Measurements from ENCODE around the gene BAZ2B.

Gene BAZ2B

GRCh38 chr2:159640176-159640575 lies 23.8 kb upstream of the BAZ2B start:
- Histone ChIP-seq H3K4me2 (ENCODE audit: low read depth, low read length, poor library complexity, severe bottlenecking) (no peak overlapping the region), H3K9me3 (ENCODE audit: insufficient read depth, low read depth, low read length) (no peaks in the 10 kb centered on the region), H3K4me3 (ENCODE audit: low read length, poor library complexity, severe bottlenecking) (no peak overlapping the region), H3K27me3 (ENCODE audit: insufficient read depth, low read length, poor library complexity, severe bottlenecking) (no peaks in the 10 kb centered on the region), H3K9me2 (replicated peaks; ENCODE audit: low read depth, low read length) (no peaks in the 10 kb centered on the region), H2AFZ (ENCODE audit: low read length) (no peak overlapping the region), H3K4me1 (ENCODE audit: insufficient read depth, low read length, poor library complexity, severe bottlenecking) (no peaks in the 10 kb centered on the region), H3F3A (ENCODE audit: low read depth) (no peaks in the 10 kb centered on the region), H3K9ac (ENCODE audit: low read depth, low read length, poor library complexity, severe bottlenecking) (no peak overlapping the region), H3K36me3 (ENCODE audit: insufficient read depth, low read length) (no peaks in the 10 kb centered on the region), H3K79me2 (ENCODE audit: insufficient read depth, low read length) (no peaks in the 10 kb centered on the region), H4K20me1 (ENCODE audit: insufficient read depth, low read length, poor library complexity, severe bottlenecking) (no peaks in the 10 kb centered on the region)
- TF ChIP-seq CTCF (conservative IDR thresholded peaks at IDR 0.05; ENCODE audit: low read length) = no peak
- TF ChIP-seq EZH2phosphoT487 (IDR thresholded peaks at IDR 0.05; ENCODE audit: borderline replicate concordance) = no peak

GRCh38 chr2:159639712-159640111 lies 23.4 kb upstream of the BAZ2B start:
- TF ChIP-seq CTCF (conservative IDR thresholded peaks at IDR 0.05; ENCODE audit: low read length) = no peak
- no peak for TF ChIP-seq EZH2phosphoT487 (IDR thresholded peaks at IDR 0.05; ENCODE audit: borderline replicate concordance)
- Histone ChIP-seq H3K4me3 (ENCODE audit: low read length, poor library complexity, severe bottlenecking) (no peak overlapping the region), H3K4me1 (ENCODE audit: insufficient read depth, low read length, poor library complexity, severe bottlenecking) (no peaks in the 10 kb centered on the region)

GRCh38 chr2:159639071-159639470 lies 22.7 kb upstream of the BAZ2B start:
- Histone ChIP-seq H2AFZ (ENCODE audit: low read length) (no peak overlapping the region), H3K9me2 (replicated peaks; ENCODE audit: low read depth, low read length) (no peaks in the 10 kb centered on the region), H3K9ac (ENCODE audit: low read depth, low read length, poor library complexity, severe bottlenecking) (no peak overlapping the region), H3K36me3 (ENCODE audit: insufficient read depth, low read length) (no peaks in the 10 kb centered on the region), H3K4me3 (ENCODE audit: low read length, poor library complexity, severe bottlenecking) (no peak overlapping the region), H3K9me3 (ENCODE audit: insufficient read depth, low read depth, low read length) (no peaks in the 10 kb centered on the region), H3K27me3 (ENCODE audit: insufficient read depth, low read length, poor library complexity, severe bottlenecking) (no peaks in the 10 kb centered on the region), H3K79me2 (ENCODE audit: insufficient read depth, low read length) (no peaks in the 10 kb centered on the region), H3K4me1 (ENCODE audit: insufficient read depth, low read length, poor library complexity, severe bottlenecking) (no peaks in the 10 kb centered on the region), H3K4me2 (ENCODE audit: low read depth, low read length, poor library complexity, severe bottlenecking) (no peak overlapping the region), H4K20me1 (ENCODE audit: insufficient read depth, low read length, poor library complexity, severe bottlenecking) (no peaks in the 10 kb centered on the region), H3F3A (ENCODE audit: low read depth) (no peaks in the 10 kb centered on the region)
- TF ChIP-seq EZH2phosphoT487 (IDR thresholded peaks at IDR 0.05; ENCODE audit: borderline replicate concordance) (no peak), CTCF (conservative IDR thresholded peaks at IDR 0.05; ENCODE audit: low read length) (no peak)

More at GRCh38 chr2:159639712-159640111, 23.4 kb upstream of the BAZ2B start:
- H3F3A ChIP-seq (ENCODE audit: low read depth) = no peaks in the 10 kb centered on the region
- H4K20me1 ChIP-seq (ENCODE audit: insufficient read depth, low read length, poor library complexity, severe bottlenecking) = no peaks in the 10 kb centered on the region
- H3K27me3 ChIP-seq (ENCODE audit: insufficient read depth, low read length, poor library complexity, severe bottlenecking) = no peaks in the 10 kb centered on the region
- no peaks in the 10 kb centered on the region for H3K9me2 ChIP-seq (replicated peaks; ENCODE audit: low read depth, low read length)
- no peak overlapping the region for H2AFZ ChIP-seq (ENCODE audit: low read length)
- H3K9me3 ChIP-seq (ENCODE audit: insufficient read depth, low read depth, low read length) = no peaks in the 10 kb centered on the region
- H3K36me3 ChIP-seq (ENCODE audit: insufficient read depth, low read length) = no peaks in the 10 kb centered on the region
- no peak overlapping the region for H3K9ac ChIP-seq (ENCODE audit: low read depth, low read length, poor library complexity, severe bottlenecking)
- no peaks in the 10 kb centered on the region for H3K79me2 ChIP-seq (ENCODE audit: insufficient read depth, low read length)
- H3K4me2 ChIP-seq (ENCODE audit: low read depth, low read length, poor library complexity, severe bottlenecking) = no peak overlapping the region

Data from Loucy (cell line).